ENCODE results near the gene FUBP3.

The FUBP3 gene

DNA sequence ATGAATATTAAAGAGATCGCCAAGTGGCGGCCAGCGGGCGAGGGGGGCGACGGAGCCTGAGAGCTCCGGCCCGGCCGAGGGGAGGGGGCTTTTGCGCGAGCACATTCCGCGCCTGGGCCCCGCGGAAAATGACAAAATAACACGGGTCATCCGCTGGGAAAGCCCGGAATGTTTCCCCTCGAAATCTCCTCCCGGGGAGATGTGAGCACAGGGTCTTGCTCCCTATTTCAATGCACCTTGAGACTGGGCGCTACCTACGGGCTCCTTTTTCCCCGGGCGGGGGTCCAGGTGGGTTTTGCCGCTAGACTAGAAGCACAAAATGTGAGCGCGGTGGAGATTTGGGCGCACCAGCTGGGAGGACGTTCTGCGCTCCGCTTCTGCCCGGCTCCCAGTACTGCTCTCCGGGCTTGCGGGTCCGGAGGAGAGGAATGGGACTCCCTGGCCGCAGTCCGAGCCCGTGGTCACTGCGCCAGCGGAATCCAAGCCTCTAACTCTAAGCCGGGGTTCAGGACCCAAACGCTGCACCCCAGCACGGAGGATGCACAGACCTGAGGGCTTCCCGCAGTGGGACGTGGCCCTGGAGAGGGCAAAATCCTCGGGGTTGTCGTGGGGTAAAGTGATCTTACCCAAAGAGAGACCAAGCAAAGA is 82.2 kb downstream of the FUBP3 start:
- DNase-seq (ENCODE audit: extremely low read depth, low read depth) = no peak
- no peak for TF ChIP-seq CTCF (IDR thresholded peaks at IDR 0.05; ENCODE audit: low read depth, low read length, missing control alignments)
- no peak overlapping the region for H3K4me3 ChIP-seq (replicated peaks; ENCODE audit: low read depth, low read length)

- DNase-seq (ENCODE audit: extremely low read depth, low read depth) = no peak
Observed at GRCh38 chr9:130662099-130662969, 83.0 kb downstream of the FUBP3 start.

DNA sequence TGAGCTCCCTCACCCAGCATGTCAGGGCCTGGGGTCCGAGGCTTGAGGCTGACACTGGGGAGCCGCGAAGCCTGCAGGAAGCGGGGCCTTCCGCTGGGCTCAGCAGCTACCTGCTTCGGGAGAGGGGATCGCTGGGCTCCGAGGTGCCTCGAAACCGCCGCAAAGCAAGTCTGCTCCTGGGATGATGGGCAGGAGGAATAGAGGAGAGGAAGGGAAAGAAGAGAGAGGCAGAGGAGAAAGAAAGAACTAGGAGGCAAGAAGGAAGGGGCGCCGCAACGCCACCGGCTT is 83.5 kb downstream of the FUBP3 start:
- no peak for DNase-seq (ENCODE audit: extremely low read depth, low read depth)
- no peak for TF ChIP-seq CTCF (IDR thresholded peaks at IDR 0.05; ENCODE audit: low read depth, low read length, missing control alignments)
- no peak overlapping the region for H3K4me3 ChIP-seq (replicated peaks; ENCODE audit: low read depth, low read length)

More at GRCh38 chr9:130662099-130662969, 83.0 kb downstream of the FUBP3 start:
- no peak for TF ChIP-seq CTCF (IDR thresholded peaks at IDR 0.05; ENCODE audit: low read depth, low read length, missing control alignments)
- H3K4me3 ChIP-seq (replicated peaks; ENCODE audit: low read depth, low read length) = no peak overlapping the region

- no peak for TF ChIP-seq CTCF (IDR thresholded peaks at IDR 0.05; ENCODE audit: low read depth, low read length, missing control alignments)
- no peak for DNase-seq (ENCODE audit: extremely low read depth, low read depth)
- no peak overlapping the region for H3K4me3 ChIP-seq (replicated peaks; ENCODE audit: low read depth, low read length)
Observed at GRCh38 chr9:130663258-130663976, 84.0 kb downstream of the FUBP3 start.

- DNase-seq (ENCODE audit: extremely low read depth, low read depth) = no peak
- H3K4me3 ChIP-seq (replicated peaks; ENCODE audit: low read depth, low read length) = no peak overlapping the region
- no peak for TF ChIP-seq CTCF (IDR thresholded peaks at IDR 0.05; ENCODE audit: low read depth, low read length, missing control alignments)
Observed at GRCh38 chr9:130663977-130664250, 84.5 kb downstream of the FUBP3 start.

DNA sequence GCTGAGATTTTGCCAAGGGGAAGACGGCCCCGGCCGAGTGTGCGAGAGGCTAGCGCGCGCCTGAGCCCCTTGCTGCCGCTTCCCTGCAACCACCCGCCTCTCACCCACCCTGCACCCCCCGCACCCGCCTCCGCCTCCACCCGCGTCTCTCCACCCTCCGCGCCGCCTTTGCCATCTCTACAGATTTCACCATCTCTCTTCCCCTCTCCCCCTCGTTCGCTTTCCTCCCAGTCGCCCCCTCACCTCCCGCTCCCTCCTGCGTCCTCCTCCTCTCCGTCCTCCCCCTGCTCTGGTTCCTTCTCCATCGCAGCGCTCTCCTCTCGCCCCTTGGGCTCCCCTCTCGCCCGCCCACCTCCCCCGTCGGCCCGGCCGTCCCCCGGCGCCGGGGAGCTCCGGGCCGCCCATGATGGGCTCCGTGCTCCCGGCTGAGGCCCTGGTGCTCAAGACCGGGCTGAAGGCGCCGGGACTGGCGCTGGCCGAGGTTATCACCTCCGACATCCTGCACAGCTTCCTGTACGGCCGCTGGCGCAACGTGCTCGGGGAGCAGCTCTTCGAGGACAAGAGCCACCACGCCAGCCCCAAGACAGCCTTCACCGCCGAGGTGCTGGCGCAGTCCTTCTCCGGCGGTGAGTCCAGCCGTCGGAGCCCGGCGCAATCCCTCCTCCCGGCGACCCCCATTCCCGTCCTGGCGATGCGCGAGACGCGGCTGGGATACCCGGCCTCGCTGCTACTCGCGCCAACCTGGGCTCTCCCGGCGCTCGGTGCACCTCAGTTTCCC is 85.1 kb downstream of the FUBP3 start, which contains the start of gene PRDM12:
TSS of gene PRDM12 (plus strand) at position 344 of the 778 bp plus-strand sequence. CDS start at position 404, 60 bp downstream.
- TF ChIP-seq CTCF (IDR thresholded peaks at IDR 0.05; ENCODE audit: low read depth, low read length, missing control alignments) = no peak
- no peak for DNase-seq (ENCODE audit: extremely low read depth, low read depth)
- H3K4me3 ChIP-seq (replicated peaks; ENCODE audit: low read depth, low read length) = no peak within 1 kb of the TSS
